HG03175 (cell line): ENCODE data around the gene CBARP.

ENCODE experiments used
- ATAC-seq: cut with Tn5 transposase; IDR thresholded peaks from one replicate; pipeline ENCODE4 v1.9.1; 2021; ENCODE audit warnings: mild to moderate bottlenecking, moderate library complexity; ENCODE audit not compliant: unreplicated experiment

The CBARP gene

GRCh38 chr19:1275976-1276627, 38.3 kb upstream of the CBARP start:
- ATAC-seq: no peak

DNA sequence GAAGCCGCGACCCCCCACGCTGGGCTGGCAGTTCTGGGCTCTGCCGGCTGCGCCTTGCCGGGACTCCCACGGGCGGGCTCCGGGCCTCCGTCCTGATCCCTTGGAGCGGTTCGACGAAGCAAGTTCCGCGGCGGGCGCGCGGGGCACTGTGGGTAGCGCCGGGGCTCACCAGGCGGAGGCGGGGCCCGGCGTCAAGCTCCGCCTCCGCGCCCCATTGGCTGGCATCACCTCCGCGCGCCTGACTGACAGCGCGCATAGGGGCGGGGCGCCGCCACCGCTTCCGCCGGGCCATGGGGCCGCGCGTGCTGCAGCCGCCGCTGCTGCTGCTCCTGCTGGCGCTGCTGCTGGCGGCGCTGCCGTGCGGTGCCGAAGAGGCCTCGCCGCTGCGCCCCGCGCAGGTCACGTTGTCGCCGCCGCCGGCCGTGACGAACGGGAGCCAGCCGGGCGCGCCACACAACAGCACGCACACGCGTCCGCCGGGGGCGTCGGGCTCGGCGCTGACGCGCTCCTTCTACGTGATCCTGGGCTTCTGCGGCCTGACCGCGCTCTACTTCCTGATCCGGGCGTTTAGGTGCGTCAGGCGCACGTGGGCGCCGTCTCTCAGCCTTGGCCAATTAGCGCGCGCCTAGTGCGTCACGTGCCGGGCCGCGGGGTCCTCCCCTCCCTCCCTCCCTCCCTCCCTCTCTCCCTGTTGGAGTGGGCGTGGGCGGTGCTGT, 37.6 kb upstream of the CBARP start, which contains the start of gene FAM174C:
Gene FAM174C (plus strand): TSS at position 271 of the 716 bp plus-strand sequence. CDS start 20 bp downstream, at position 291.
- ATAC-seq: peak; percentile 80

DNA sequence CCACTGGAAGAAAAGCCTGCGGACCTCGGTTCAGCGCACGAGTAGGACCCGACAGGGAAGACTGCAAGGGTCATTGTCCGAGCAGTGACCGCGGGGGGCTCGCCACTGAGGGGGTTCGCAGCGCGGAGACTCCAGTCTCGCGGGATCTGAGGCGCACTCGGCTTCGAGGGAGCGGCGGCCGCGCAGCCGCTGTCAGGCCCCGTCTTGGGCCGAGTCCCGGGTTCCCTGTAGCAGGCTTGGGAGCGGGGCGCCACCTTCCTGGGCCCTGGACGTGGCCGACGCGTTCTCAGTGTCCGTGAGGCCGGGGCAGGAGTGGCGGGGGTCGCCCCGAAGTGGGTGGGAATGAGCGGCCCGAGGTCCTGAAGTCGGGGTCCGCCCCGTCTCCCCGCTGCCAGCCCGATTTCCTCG, 37.1 kb upstream of the CBARP start:
- ATAC-seq: no peak

GRCh38 chr19:1274081-1274851, 36.5 kb upstream of the CBARP start:
- ATAC-seq: no peak

- ATAC-seq: no peak
Observed at GRCh38 chr19:1273263-1274041, 35.6 kb upstream of the CBARP start.

DNA sequence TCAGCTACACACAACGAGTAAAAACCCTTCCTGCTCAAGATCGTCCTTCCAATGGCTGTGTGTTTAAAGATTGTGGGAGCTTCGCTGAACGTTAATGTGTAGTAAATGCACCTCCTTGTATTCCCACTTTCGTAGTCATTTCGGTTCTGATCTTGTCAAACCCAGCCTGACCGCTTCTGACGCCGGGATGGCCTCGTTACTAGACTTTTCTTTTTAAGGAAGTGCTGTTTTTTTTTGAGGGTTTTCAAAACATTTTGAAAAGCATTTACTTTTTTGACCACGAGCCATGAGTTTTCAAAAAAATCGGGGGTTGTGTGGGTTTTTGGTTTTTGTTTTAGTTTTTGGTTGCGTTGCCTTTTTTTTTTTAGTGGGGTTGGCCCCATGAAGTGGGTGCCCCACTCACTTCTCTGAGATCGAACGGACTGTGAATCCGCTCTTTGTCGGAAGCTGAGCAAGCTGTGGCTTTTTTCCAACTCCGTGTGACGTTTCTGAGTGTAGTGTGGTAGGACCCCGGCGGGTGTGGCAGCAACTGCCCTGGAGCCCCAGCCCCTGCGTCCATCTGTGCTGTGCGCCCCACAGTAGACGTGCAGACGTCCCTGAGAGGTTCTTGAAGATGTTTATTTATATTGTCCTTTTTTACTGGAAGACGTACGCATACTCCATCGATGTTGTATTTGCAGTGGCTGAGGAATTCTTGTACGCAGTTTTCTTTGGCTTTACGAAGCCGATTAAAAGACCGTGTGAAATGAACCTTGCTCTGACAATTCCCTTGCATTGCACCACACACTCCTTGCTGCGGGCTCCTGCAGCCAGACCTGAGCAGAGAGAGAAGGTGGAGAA, 34.8 kb upstream of the CBARP start:
- no peak for ATAC-seq

- ATAC-seq: no peak
Observed at GRCh38 chr19:1271528-1272422, 34.0 kb upstream of the CBARP start.

DNA sequence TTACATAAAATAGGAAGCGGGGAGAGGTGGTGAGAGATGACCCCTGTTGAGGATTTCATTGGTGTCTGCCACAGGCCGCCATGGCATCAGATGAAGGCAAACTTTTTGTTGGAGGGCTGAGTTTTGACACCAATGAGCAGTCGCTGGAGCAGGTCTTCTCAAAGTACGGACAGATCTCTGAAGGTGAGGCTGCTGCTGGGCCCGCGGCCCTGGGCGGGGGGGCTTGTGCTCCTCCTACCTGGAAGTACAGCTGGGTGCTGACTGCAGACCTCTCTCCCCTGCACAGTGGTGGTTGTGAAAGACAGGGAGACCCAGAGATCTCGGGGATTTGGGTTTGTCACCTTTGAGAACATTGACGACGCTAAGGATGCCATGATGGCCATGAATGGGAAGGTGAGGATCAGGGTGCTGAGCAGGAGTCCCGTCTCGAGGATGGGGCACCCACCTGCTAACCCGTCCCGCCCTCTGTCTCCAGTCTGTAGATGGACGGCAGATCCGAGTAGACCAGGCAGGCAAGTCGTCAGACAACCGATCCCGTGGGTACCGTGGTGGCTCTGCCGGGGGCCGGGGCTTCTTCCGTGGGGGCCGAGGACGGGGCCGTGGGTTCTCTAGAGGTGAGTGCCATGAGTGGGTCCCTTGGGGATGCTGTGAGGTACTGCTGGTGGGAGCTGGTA, 33.2 kb upstream of the CBARP start:
- ATAC-seq: no peak

- ATAC-seq: no peak
Observed at GRCh38 chr19:1270213-1270853, 32.5 kb upstream of the CBARP start.

DNA sequence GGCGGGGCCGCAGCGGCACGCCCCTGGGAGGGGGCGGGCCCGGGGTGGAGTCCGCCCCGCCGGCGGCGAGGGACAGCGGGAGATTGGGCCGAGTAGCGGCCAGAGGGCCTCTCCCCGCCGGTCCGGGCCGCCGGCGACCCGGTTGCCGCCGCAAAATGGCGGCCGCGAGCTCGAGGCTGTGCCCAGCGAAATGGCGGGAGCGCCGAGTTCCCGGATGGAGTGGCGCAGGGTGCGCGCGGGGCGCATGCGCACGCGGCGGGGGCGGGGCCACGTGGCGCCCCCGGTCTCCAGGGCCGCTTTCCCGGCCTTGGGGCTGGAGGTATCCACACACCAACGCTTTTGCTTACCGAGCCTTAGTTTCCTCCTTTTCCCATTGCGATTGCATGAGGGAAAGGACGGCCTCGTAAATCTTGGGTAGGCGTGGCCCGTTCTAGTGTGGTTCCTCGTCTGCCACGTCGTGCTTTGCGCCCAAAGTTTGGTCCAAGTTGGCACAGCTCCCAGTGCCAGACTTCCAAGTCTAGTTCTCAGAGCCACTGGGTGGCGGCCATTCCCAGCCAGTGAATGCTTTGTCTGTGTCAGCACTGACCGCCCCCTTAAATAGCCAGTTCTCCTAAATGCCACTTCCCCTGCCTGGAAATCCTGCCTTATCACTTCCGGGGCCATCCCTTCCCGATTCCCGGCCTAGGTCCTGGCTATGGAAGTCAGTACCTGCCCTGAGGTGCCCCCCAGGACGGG, 31.8 kb upstream of the CBARP start:
- peak; percentile 26 for ATAC-seq

DNA sequence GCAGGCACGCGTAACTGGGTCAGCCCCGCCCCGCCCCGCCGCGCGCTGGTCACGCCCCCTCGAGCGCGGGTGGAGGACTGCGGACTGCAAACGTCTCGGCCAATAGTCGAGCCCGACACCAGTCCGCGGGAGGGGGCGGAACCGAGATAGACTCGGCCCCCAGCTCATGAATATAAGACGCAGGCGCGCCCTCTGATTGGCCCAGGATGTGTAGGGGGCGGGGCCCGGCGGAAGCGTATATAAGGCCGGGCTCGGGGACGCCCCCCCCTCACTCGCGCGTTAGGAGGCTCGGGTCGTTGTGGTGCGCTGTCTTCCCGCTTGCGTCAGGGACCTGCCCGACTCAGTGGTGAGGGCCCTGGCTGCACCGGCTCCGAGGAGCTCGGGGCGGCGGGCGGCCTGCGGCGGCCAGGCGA, 31.3 kb upstream of the CBARP start, which contains the start of gene CIRBP:
Gene CIRBP (plus strand): TSS at position 268 of the 413 bp plus-strand sequence. CDS start 1,602 bp downstream, outside the sequence.
- ATAC-seq: peak; percentile 66

- ATAC-seq: no peak
Observed at GRCh38 chr19:1268226-1269064, 30.6 kb upstream of the CBARP start.

DNA sequence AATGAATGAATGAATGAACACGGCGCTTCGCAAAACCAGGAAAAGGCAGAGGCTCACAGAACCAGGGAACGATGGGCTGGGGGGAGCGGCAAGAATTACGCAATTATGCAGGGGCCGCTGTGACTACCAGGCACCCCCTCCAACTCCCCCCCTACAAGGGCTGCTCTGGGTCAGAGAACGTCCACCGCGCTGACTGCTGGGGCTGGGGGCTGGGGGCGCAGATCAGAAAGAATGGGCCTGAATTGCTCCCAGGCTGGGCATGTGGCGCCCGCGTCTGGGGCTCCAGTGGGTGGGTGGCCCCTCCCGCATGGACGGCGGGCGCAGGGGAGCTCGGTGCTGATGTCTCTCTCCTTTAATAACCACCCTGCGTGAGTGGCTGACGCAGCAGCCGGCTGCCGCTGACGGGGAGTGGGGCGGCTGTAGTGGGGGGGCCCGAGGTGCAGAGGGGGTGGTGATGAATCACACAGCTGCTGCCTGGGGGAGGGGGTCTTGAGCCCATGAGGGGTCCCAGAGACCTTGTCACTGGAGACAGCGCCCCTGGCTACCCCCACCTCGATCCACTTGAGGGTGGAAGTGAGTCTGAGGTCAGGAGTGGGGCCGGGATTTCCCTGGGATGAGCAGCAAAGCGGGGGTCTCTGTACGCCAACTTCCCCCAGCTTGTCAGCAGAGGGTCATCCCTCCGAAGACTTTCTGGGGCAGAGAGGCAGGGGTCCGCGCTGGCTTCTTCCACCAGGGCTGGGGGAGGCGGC, 29.8 kb upstream of the CBARP start:
- ATAC-seq: no peak

DNA sequence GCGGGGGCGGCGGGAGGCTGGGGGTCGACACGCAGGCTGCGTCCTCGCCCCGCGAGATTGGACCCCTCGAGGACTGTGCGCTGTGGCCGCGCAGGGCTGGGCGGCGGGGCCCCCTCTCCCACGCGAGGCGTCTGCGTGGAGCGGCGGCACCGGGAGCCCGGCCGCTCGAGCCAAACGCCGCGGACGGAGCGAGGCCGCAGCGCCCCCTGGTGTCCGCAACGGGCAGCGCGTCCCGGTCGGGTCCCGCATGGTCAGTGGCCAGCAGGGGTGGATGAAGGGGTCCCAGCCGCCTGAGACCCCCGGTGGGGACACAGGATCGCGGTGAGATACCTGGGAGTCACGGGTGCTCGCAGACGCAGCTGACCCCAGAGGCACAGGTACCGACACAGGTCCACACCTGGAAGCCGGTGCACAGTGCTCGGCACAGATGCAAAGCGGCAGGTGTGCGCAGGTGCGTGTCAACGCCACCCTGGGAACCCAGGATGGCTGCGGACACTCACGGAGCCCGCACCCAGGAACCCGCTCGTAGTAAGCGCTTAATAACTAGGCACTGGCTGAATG, 29.2 kb upstream of the CBARP start:
- peak; percentile 16 for ATAC-seq
